CD4-positive, alpha-beta T cell (primary cell): Measurements from ENCODE around the gene PDE4B. TPM values are rescaled to one million over a fixed set of nuclear protein-coding genes. Genes with fewer than 3 reads are reported as not detected.

ENCODE experiments used
- ATAC-seq: fragments of 200-7000 bp; cut with Tn5 transposase; one replicate; pipeline ENCODE4 v1.10.0; 2022; ENCODE audit warnings: mild to moderate bottlenecking; ENCODE audit not compliant: poor library complexity
- CTCF ChIA-PET: fragments of 350-600 bp; sonication (Branson Sonifier 250); formaldehyde crosslinking; loops from one replicate; lab custom pipeline; 2021; ENCODE audit warnings: antibody characterized with exemption, inconsistent platforms; lab: Charles Lee
- POLR2A ChIA-PET: fragments of 350-600 bp; sonication (Branson Sonifier 250); formaldehyde crosslinking; loops from one replicate; lab custom pipeline; 2021; ENCODE audit warnings: antibody characterized with exemption, inconsistent platforms; lab: Charles Lee
- DNase-seq, 14 experiments: peaks; one replicate each; pipeline ENCODE4 v3.0.0-alpha.2; 2013 to 2020; ENCODE audit warnings: mixed read lengths in 2 of 14
- H3K27ac ChIP-seq, 2 donors: one replicate each; pipeline versions ENCODE4 v1.5.1 to v1.7.0; 2013; ENCODE audit warnings: low read length in 2 of 2, low read depth in 1 of 2, mild to moderate bottlenecking in 1 of 2
- H3K27me3 ChIP-seq, 2 experiments: 1 replicate in 1 of 2; 2 replicates in 1 of 2; pipeline versions ENCODE4 v1.6.1 to v1.7.0; 2013; ENCODE audit warnings: low read length in 2 of 2, control low read depth in 1 of 2, mild to moderate bottlenecking in 1 of 2, moderate library complexity in 1 of 2; ENCODE audit not compliant: insufficient read depth in 2 of 2, control insufficient read depth in 1 of 2
- H3K36me3 ChIP-seq: one replicate; pipeline ENCODE4 v1.6.1; 2013; ENCODE audit warnings: low read length, control low read depth; ENCODE audit not compliant: insufficient read depth
- H3K4me1 ChIP-seq: one replicate; pipeline ENCODE4 v1.6.1; 2013; ENCODE audit warnings: low read length, control low read depth; ENCODE audit not compliant: insufficient read depth
- H3K4me3 ChIP-seq: one replicate; pipeline ENCODE4 v1.5.1; 2013; ENCODE audit warnings: mild to moderate bottlenecking, low read length, moderate library complexity
- H3K9me3 ChIP-seq, 2 experiments: 1 replicate in 1 of 2; 2 replicates in 1 of 2; pipeline versions ENCODE4 v1.6.1 to v1.7.0; 2013; ENCODE audit warnings: low read length in 2 of 2, mild to moderate bottlenecking in 2 of 2, control low read depth in 1 of 2, moderate library complexity in 1 of 2; ENCODE audit not compliant: control insufficient read depth in 1 of 2, insufficient read depth in 1 of 2
- H3K27ac Mint-ChIP-seq: one replicate; pipeline ENCODE4 v1.8.0; 2020; ENCODE audit warnings: mixed read lengths
- H3K27me3 Mint-ChIP-seq: one replicate; pipeline ENCODE4 v1.8.0; 2021; ENCODE audit warnings: mixed read lengths
- H3K36me3 Mint-ChIP-seq: one replicate; pipeline ENCODE4 v1.8.0; 2021; ENCODE audit warnings: low read depth, mixed read lengths
- H3K4me1 Mint-ChIP-seq: one replicate; pipeline ENCODE4 v1.8.0; 2021; ENCODE audit warnings: low read depth, mixed read lengths
- H3K4me3 Mint-ChIP-seq: one replicate; pipeline ENCODE4 v1.8.0; 2020; ENCODE audit warnings: mild to moderate bottlenecking, mixed read lengths
- H3K9me3 Mint-ChIP-seq: one replicate; pipeline ENCODE4 v1.8.0; 2020; ENCODE audit warnings: mixed read lengths
- intact Hi-C, 2 experiments: fragments of 100-400 bp; cut with DNase I in 1 of 2; cut with micrococcal nuclease in 1 of 2; formaldehyde crosslinking; loops; one replicate each; pipeline versions ENCODE4 v1.15.1 to v1.9.0; 2023 to 2025; cut with DNase I, micrococcal nuclease
- total RNA-seq, 174 experiments: library from RNA in 2 of 174; stranded (reverse) in 2 of 174; gene quantifications; one replicate each; pipeline ENCODE4 v1.2.3 and lab custom pipeline; 2021 to 2026
- TF ChIP-seq, protein P1 (sequence below): fragments of 200-600 bp; IDR thresholded peaks from one replicate; pipeline ENCODE4 v1.8.0; 2022; ENCODE audit warnings: antibody characterized with exemption, mild to moderate bottlenecking

PDE4B gene
- total RNA-seq, 2 experiments from 2014 or later: 155 to 159 TPM

DNA sequence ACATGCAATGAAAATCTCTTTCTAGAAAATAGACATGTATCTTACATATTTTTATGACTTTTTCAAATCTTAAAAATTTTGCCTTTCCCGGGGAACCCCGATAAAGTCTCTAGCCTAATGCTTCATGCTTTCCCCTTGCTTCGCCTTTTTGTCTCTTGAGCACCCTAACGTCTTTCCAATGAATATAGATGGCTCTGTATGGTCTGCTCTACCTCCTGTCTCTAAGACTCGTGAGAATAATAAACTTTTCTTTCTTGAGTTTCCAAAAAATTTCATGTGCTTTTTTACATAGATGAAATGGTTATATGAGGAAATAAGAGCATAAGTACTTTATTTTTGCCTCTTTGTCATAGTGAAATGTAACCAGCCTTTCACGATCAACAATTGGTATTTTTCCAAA, 202.6 kb downstream of the PDE4B start:
- H3K27ac ChIP-seq: no peak overlapping the region
- CTCF ChIA-PET: no interaction called here
- H3K27ac Mint-ChIP-seq: no peak overlapping the region
- POLR2A ChIA-PET: no interaction called here
- H3K4me1 Mint-ChIP-seq: no peaks in the 10 kb centered on the region
- no peak overlapping the region for H3K4me3 Mint-ChIP-seq
- no peaks in the 10 kb centered on the region for H3K9me3 Mint-ChIP-seq
- DNase-seq (no peak), ATAC-seq (no peak)
- no peaks in the 10 kb centered on the region for H3K36me3 ChIP-seq
- TF ChIP-seq, protein P1, sequence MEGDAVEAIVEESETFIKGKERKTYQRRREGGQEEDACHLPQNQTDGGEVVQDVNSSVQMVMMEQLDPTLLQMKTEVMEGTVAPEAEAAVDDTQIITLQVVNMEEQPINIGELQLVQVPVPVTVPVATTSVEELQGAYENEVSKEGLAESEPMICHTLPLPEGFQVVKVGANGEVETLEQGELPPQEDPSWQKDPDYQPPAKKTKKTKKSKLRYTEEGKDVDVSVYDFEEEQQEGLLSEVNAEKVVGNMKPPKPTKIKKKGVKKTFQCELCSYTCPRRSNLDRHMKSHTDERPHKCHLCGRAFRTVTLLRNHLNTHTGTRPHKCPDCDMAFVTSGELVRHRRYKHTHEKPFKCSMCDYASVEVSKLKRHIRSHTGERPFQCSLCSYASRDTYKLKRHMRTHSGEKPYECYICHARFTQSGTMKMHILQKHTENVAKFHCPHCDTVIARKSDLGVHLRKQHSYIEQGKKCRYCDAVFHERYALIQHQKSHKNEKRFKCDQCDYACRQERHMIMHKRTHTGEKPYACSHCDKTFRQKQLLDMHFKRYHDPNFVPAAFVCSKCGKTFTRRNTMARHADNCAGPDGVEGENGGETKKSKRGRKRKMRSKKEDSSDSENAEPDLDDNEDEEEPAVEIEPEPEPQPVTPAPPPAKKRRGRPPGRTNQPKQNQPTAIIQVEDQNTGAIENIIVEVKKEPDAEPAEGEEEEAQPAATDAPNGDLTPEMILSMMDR: no peak
- no peaks in the 10 kb centered on the region for H3K36me3 Mint-ChIP-seq
- no peaks in the 10 kb centered on the region for H3K4me1 ChIP-seq
- intact Hi-C loops: no loop called here
- no peak overlapping the region for H3K4me3 ChIP-seq
- peaks cover 14% of the 10 kb centered on the region for H3K27me3 Mint-ChIP-seq
- peaks cover 0 to 3% of the 10 kb centered on the region in 2 experiments for H3K27me3 ChIP-seq
- H3K9me3 ChIP-seq: no peaks in the 10 kb centered on the region

DNA sequence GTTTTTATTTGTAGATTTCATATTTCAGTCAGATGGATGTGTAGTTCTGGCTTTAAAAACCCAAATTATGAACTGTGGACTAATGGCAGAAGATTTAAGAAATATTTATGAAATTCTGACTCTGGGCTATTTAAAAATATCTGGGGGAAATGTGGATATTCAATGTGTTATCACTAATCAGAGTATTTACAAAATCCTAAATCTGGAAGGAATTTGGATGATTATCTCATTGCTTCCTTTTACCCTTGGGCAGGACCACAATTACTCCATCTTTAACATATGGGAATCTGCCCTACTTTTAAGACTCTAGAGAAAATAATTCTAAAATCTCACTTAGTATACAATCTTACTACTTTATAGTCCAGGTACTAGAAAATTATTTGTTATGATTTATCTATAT, 203.2 kb downstream of the PDE4B start:
- intact Hi-C loops: no loop called here
- no peaks in the 10 kb centered on the region for H3K36me3 ChIP-seq
- no peaks in the 10 kb centered on the region for H3K4me1 ChIP-seq
- no peaks in the 10 kb centered on the region for H3K9me3 ChIP-seq
- no peak overlapping the region for H3K27ac Mint-ChIP-seq
- no peak overlapping the region for H3K27ac ChIP-seq
- DNase-seq: no peak
- ChIA-PET CTCF (no interaction called here), POLR2A (no interaction called here)
- no peaks in the 10 kb centered on the region for H3K9me3 Mint-ChIP-seq
- no peak for ATAC-seq
- no peaks in the 10 kb centered on the region for H3K4me1 Mint-ChIP-seq
- H3K27me3 Mint-ChIP-seq: peaks cover 14% of the 10 kb centered on the region
- no peak overlapping the region for H3K4me3 ChIP-seq
- H3K36me3 Mint-ChIP-seq: no peaks in the 10 kb centered on the region
- no peak overlapping the region for H3K4me3 Mint-ChIP-seq
- H3K27me3 ChIP-seq: peaks cover 0 to 3% of the 10 kb centered on the region in 2 experiments
- TF ChIP-seq, protein P1: no peak

DNA sequence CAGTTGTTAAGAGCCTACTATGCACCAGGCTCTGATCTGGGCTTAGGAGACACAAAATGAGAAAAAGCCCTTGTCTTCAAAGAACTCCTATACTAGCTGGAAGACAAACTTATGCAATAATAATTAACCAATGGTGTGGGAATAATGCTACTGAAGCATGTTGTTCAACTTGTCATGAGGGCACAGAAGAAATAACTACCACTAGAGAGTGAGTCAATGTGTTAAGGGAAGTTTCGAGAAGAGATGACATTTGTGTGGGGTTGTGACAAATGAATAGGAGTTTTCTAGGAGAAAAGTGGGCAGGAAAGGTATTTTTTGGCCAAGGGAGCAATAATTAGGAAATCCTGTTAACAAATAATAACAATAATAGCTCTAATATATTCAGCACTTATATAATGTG, 205.0 kb downstream of the PDE4B start:
- no peak overlapping the region for H3K27ac Mint-ChIP-seq
- ATAC-seq (no peak), DNase-seq (no peak)
- H3K27me3 Mint-ChIP-seq: peaks cover 22% of the 10 kb centered on the region
- H3K9me3 Mint-ChIP-seq: no peaks in the 10 kb centered on the region
- no peaks in the 10 kb centered on the region for H3K36me3 Mint-ChIP-seq
- no peaks in the 10 kb centered on the region for H3K9me3 ChIP-seq
- H3K4me3 ChIP-seq: no peak overlapping the region
- TF ChIP-seq, protein P1: no peak
- peaks cover 0 to 3% of the 10 kb centered on the region in 2 experiments for H3K27me3 ChIP-seq
- ChIA-PET POLR2A (no interaction called here), CTCF (no interaction called here)
- intact Hi-C loops: no loop called here
- H3K4me3 Mint-ChIP-seq: no peak overlapping the region
- no peaks in the 10 kb centered on the region for H3K4me1 Mint-ChIP-seq
- H3K36me3 ChIP-seq: no peaks in the 10 kb centered on the region
- H3K27ac ChIP-seq: no peak overlapping the region
- H3K4me1 ChIP-seq: no peaks in the 10 kb centered on the region
